ENCODE data around the gene FRZB.

DNA sequence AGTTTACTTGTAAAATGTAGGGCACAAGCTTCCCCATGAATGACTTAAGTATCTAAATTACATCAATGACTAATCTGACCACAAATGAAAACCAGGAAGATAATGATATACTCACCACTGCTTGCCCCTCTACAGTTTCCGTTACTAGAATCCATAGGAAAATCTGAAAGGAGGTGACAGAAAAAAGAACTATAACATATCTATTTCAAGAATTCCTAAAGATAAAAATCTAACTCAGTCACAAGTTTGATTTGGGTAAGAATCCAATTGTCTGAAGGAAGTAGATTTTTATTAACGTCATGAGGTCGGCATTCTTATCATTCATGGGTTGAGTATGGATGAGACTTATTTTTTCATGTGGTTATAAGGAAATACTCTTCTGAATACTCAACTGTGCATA is 7.8 kb downstream of the FRZB start:
- TF ChIP-seq, protein P1, sequence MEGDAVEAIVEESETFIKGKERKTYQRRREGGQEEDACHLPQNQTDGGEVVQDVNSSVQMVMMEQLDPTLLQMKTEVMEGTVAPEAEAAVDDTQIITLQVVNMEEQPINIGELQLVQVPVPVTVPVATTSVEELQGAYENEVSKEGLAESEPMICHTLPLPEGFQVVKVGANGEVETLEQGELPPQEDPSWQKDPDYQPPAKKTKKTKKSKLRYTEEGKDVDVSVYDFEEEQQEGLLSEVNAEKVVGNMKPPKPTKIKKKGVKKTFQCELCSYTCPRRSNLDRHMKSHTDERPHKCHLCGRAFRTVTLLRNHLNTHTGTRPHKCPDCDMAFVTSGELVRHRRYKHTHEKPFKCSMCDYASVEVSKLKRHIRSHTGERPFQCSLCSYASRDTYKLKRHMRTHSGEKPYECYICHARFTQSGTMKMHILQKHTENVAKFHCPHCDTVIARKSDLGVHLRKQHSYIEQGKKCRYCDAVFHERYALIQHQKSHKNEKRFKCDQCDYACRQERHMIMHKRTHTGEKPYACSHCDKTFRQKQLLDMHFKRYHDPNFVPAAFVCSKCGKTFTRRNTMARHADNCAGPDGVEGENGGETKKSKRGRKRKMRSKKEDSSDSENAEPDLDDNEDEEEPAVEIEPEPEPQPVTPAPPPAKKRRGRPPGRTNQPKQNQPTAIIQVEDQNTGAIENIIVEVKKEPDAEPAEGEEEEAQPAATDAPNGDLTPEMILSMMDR (IDR thresholded peaks at IDR 0.05): no peak
- TF ChIP-seq POLR2AphosphoS5 (IDR thresholded peaks at IDR 0.05; ENCODE audit: insufficient read depth in 1 of 2, low read depth in 1 of 2) (no peak), POLR2A (IDR thresholded peaks at IDR 0.05) (no peak)
